ENCODE measurements around the gene CEP131. TPM values are rescaled to one million over a fixed set of nuclear protein-coding genes. Genes with fewer than 3 reads are reported as not detected.
A peak's percentile ranks its signal among the peaks of the same experiment; 100 is the strongest.

CEP131 gene
- total and polyA plus RNA-seq, 2 donors (not counting 3 experiments of a cell fraction or from before 2014, with no cell fraction given) = 5.3 to 17.9 TPM

DNA sequence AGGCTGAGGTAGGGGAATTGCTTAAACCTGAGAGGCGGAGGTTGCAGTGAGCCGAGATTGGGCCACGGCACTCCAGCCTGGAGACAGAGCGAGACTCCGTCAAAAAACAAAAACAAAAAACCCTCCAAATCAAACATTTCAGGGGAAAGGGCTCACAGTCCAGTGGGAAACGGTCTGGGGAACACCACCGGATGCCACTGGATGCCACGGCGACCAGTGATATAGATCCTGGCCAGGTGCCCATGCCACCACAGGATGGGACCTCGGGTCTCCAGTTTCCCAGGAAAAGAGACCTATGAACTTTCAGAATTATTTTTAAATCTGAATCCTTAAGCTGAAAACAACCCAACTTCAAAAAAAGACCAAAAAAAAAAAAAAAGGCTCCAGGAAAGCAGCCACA is 12.3 kb downstream of the CEP131 start:
- peak; percentile 55 for DNase-seq (ENCODE audit: low read depth, low spot score)
- intact Hi-C loops (cut with micrococcal nuclease) = no loop called here
- peaks cover 6% of the 10 kb centered on the region for H3K4me1 ChIP-seq (ENCODE audit: control insufficient read depth, extremely low read depth, insufficient read depth, low read length)
- peak; percentile 68 for FAIRE-seq
- no peak overlapping the region for H3K27ac ChIP-seq (ENCODE audit: insufficient read depth, low read depth, low read length)
- TF ChIP-seq POLR2AphosphoS5 (IDR thresholded peaks at IDR 0.05; ENCODE audit: insufficient read depth, low read depth, low read length) (no peak), GATA2 (IDR thresholded peaks at IDR 0.05; ENCODE audit: insufficient read depth, insufficient read length, low read depth, low read length) (no peak), POLR2A (IDR thresholded peaks at IDR 0.05; ENCODE audit: low read depth, low read length) (no peak), MYC (IDR thresholded peaks at IDR 0.05; ENCODE audit: low read depth, low read length) (no peak), FOS (IDR thresholded peaks at IDR 0.05; ENCODE audit: borderline replicate concordance, insufficient read depth, low read length) (no peak), JUN (IDR thresholded peaks at IDR 0.05; ENCODE audit: borderline replicate concordance, insufficient read depth, insufficient read length, low read depth) (no peak), EZH2 (IDR thresholded peaks at IDR 0.05; ENCODE audit: borderline replicate concordance, low read depth, low read length, severe bottlenecking) (no peak)
- TF ChIP-seq, protein P1, sequence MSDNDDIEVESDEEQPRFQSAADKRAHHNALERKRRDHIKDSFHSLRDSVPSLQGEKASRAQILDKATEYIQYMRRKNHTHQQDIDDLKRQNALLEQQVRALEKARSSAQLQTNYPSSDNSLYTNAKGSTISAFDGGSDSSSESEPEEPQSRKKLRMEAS (IDR thresholded peaks at IDR 0.05; ENCODE audit: insufficient read depth, insufficient read length) = no peak
- TF ChIP-seq, protein P2, sequence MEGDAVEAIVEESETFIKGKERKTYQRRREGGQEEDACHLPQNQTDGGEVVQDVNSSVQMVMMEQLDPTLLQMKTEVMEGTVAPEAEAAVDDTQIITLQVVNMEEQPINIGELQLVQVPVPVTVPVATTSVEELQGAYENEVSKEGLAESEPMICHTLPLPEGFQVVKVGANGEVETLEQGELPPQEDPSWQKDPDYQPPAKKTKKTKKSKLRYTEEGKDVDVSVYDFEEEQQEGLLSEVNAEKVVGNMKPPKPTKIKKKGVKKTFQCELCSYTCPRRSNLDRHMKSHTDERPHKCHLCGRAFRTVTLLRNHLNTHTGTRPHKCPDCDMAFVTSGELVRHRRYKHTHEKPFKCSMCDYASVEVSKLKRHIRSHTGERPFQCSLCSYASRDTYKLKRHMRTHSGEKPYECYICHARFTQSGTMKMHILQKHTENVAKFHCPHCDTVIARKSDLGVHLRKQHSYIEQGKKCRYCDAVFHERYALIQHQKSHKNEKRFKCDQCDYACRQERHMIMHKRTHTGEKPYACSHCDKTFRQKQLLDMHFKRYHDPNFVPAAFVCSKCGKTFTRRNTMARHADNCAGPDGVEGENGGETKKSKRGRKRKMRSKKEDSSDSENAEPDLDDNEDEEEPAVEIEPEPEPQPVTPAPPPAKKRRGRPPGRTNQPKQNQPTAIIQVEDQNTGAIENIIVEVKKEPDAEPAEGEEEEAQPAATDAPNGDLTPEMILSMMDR (IDR thresholded peaks at IDR 0.05; ENCODE audit: extremely low read depth in 1 of 2, insufficient read depth in 1 of 2, low read depth in 1 of 2, low read length in 2 of 2) = no peak
- H4K20me1 ChIP-seq (replicated peaks; ENCODE audit: control insufficient read depth, extremely low read depth, insufficient read depth, low read length) = no peaks in the 10 kb centered on the region
- H3K9me3 ChIP-seq (replicated peaks; ENCODE audit: control insufficient read depth, insufficient read depth, low read length) = no peaks in the 10 kb centered on the region
- ChIA-PET CTCF (interaction anchor here (1.0 kb wide), 2 partner anchors 10 to 68 kb away, joined by 4 to 5 read pairs; no protein-coding TSS in a partner anchor), POLR2A (no interaction called here)
- peak overlapping the region; percentile 21 for H3K4me2 ChIP-seq (ENCODE audit: insufficient read depth, low read length)
- no peak overlapping the region for H3K4me3 ChIP-seq (replicated peaks in 1 of 3; ENCODE audit: insufficient read depth in 1 of 3, low read depth in 1 of 3, low read length in 3 of 3)
- no peaks in the 10 kb centered on the region for H3K9me1 ChIP-seq (replicated peaks; ENCODE audit: control insufficient read depth, extremely low read depth, insufficient read depth, low read length)
- H3K36me3 ChIP-seq (ENCODE audit: control insufficient read depth in 2 of 2, extremely low read depth in 1 of 2, insufficient read depth in 2 of 2, low read length in 2 of 2) = peaks cover 0 to 4% of the 10 kb centered on the region in 2 experiments
- H3K9ac ChIP-seq (replicated peaks; ENCODE audit: extremely low read depth, insufficient read depth, low read length) = no peak overlapping the region
- dilution Hi-C loops (cut with MboI; ENCODE audit: extremely low pct_ligation_motif_present, low sequenced_read_pairs) = no loop called here
- BruUV-seq (replicated peaks) = no TSS peak
- no peaks in the 10 kb centered on the region for H3K27me3 ChIP-seq (ENCODE audit: control insufficient read depth in 2 of 2, insufficient read depth in 2 of 2, low read length in 2 of 2)
- no peak overlapping the region for H2AFZ ChIP-seq (ENCODE audit: low read depth, low read length)
- no peaks in the 10 kb centered on the region for H3K79me2 ChIP-seq (ENCODE audit: control insufficient read depth, insufficient read depth, low read length)
